DOHH2 (cell line): ENCODE measurements around the gene LRRC27.

ENCODE experiments used
- H3F3A ChIP-seq: fragments of 200-600 bp; sonication (generic), shearing (Covaris generic); 2 replicates; pipeline ENCODE4 v1.6.0; 2016; ENCODE audit warnings: antibody characterized with exemption, mild to moderate bottlenecking; ENCODE audit not compliant: control insufficient read depth, insufficient read depth
- H3K27ac ChIP-seq: fragments of 200-600 bp; sonication (generic); 2 replicates; pipeline ENCODE4 v1.5.1; 2014; ENCODE audit warnings: low read depth, mild to moderate bottlenecking, low read length, moderate library complexity
- H3K27me3 ChIP-seq: fragments of 200-600 bp; sonication (generic); 2 replicates; pipeline ENCODE4 v1.6.1; 2014; ENCODE audit warnings: mild to moderate bottlenecking, low read length, mixed read lengths; ENCODE audit not compliant: control insufficient read depth
- H3K36me3 ChIP-seq: fragments of 200-600 bp; sonication (generic); 2 replicates; pipeline ENCODE4 v1.6.1; 2014; ENCODE audit warnings: mild to moderate bottlenecking, low read length, moderate library complexity, mixed read lengths; ENCODE audit not compliant: control insufficient read depth
- H3K4me1 ChIP-seq: fragments of 200-600 bp; sonication (generic); 2 replicates; pipeline ENCODE4 v1.6.1; 2014; ENCODE audit warnings: mild to moderate bottlenecking, low read length, mixed read lengths; ENCODE audit not compliant: control insufficient read depth
- H3K4me2 ChIP-seq: fragments of 200-600 bp; sonication (generic); 2 replicates; pipeline ENCODE4 v1.6.0; 2014; ENCODE audit warnings: mild to moderate bottlenecking, low read length, moderate library complexity
- H3K4me3 ChIP-seq: fragments of 200-600 bp; sonication (generic); 2 replicates; pipeline ENCODE4 v1.5.1; 2014; ENCODE audit warnings: mild to moderate bottlenecking, low read length, mixed read lengths
- H3K79me2 ChIP-seq: fragments of 200-600 bp; sonication (generic); 2 replicates; pipeline ENCODE4 v1.6.1; 2014; ENCODE audit warnings: mild to moderate bottlenecking, low read length, mixed read lengths; ENCODE audit not compliant: control insufficient read depth
- H3K9me2 ChIP-seq: fragments of 200-600 bp; sonication (generic); replicated peaks from 2 replicates; pipeline ENCODE4 v1.6.1; 2014; ENCODE audit warnings: mild to moderate bottlenecking, low read length, mixed read lengths; ENCODE audit not compliant: control insufficient read depth
- H3K9me3 ChIP-seq: fragments of 200-600 bp; sonication (generic); 2 replicates; pipeline ENCODE4 v1.6.1; 2014; ENCODE audit warnings: antibody characterized with exemption, low read length, mixed read lengths; ENCODE audit not compliant: control insufficient read depth, insufficient read depth
- H4K20me1 ChIP-seq: fragments of 200-600 bp; sonication (generic); 2 replicates; pipeline ENCODE4 v1.6.0; 2014; ENCODE audit warnings: low read depth, mild to moderate bottlenecking, antibody characterized with exemption, low read length, moderate library complexity; ENCODE audit not compliant: control insufficient read depth, insufficient read depth
- EZH2phosphoT487 ChIP-seq: fragments of 200-600 bp; sonication (generic); IDR thresholded peaks from 2 replicates; pipeline ENCODE4 v1.6.1; 2017; ENCODE audit warnings: borderline replicate concordance, mild to moderate bottlenecking, antibody characterized with exemption, low read length, moderate library complexity, mixed read lengths
- TF ChIP-seq, protein P1 (sequence below): fragments of 200-600 bp; sonication (generic); IDR thresholded peaks from one replicate; pipeline ENCODE4 v1.5.1; 2014; ENCODE audit warnings: antibody characterized with exemption, mild to moderate bottlenecking, low read depth, low read length; ENCODE audit not compliant: poor library complexity, severe bottlenecking

LRRC27 gene

GRCh38 chr10:132407846-132408278 is 75.9 kb downstream of the LRRC27 start:
- Histone ChIP-seq H3K9me3 (no peaks in the 10 kb centered on the region), H3K36me3 (no peaks in the 10 kb centered on the region), H3K4me3 (no peak overlapping the region), H3K4me1 (peaks cover 9% of the 10 kb centered on the region; the same call in 1 of the 2 replicates), H3K4me2 (no peak overlapping the region), H3K79me2 (peaks cover 4% of the 10 kb centered on the region; the same call in 1 of the 2 replicates), H3K9me2 (no peaks in the 10 kb centered on the region), H4K20me1 (no peaks in the 10 kb centered on the region), H3F3A (no peaks in the 10 kb centered on the region), H3K27ac (no peak overlapping the region), H3K27me3 (no peaks in the 10 kb centered on the region)
- TF ChIP-seq EZH2phosphoT487, result no peak
- TF ChIP-seq, protein P1, sequence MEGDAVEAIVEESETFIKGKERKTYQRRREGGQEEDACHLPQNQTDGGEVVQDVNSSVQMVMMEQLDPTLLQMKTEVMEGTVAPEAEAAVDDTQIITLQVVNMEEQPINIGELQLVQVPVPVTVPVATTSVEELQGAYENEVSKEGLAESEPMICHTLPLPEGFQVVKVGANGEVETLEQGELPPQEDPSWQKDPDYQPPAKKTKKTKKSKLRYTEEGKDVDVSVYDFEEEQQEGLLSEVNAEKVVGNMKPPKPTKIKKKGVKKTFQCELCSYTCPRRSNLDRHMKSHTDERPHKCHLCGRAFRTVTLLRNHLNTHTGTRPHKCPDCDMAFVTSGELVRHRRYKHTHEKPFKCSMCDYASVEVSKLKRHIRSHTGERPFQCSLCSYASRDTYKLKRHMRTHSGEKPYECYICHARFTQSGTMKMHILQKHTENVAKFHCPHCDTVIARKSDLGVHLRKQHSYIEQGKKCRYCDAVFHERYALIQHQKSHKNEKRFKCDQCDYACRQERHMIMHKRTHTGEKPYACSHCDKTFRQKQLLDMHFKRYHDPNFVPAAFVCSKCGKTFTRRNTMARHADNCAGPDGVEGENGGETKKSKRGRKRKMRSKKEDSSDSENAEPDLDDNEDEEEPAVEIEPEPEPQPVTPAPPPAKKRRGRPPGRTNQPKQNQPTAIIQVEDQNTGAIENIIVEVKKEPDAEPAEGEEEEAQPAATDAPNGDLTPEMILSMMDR, result no peak

- H3K9me2 ChIP-seq, result no peaks in the 10 kb centered on the region
- H3K36me3 ChIP-seq, result no peaks in the 10 kb centered on the region
- peaks cover 9% of the 10 kb centered on the region; the same call in 1 of the 2 replicates for H3K4me1 ChIP-seq
- no peaks in the 10 kb centered on the region for H3K9me3 ChIP-seq
- no peaks in the 10 kb centered on the region for H3K27me3 ChIP-seq
- peaks cover 4% of the 10 kb centered on the region; the same call in 1 of the 2 replicates for H3K79me2 ChIP-seq
- no peak for TF ChIP-seq EZH2phosphoT487
- TF ChIP-seq, protein P1, result no peak
- H3K4me3 ChIP-seq, result no peak overlapping the region
- H3F3A ChIP-seq, result no peaks in the 10 kb centered on the region
- no peak overlapping the region for H3K27ac ChIP-seq
- H4K20me1 ChIP-seq, result no peaks in the 10 kb centered on the region
- H3K4me2 ChIP-seq, result no peak overlapping the region
Measured at GRCh38 chr10:132408367-132408781, 76.4 kb downstream of the LRRC27 start.

DNA sequence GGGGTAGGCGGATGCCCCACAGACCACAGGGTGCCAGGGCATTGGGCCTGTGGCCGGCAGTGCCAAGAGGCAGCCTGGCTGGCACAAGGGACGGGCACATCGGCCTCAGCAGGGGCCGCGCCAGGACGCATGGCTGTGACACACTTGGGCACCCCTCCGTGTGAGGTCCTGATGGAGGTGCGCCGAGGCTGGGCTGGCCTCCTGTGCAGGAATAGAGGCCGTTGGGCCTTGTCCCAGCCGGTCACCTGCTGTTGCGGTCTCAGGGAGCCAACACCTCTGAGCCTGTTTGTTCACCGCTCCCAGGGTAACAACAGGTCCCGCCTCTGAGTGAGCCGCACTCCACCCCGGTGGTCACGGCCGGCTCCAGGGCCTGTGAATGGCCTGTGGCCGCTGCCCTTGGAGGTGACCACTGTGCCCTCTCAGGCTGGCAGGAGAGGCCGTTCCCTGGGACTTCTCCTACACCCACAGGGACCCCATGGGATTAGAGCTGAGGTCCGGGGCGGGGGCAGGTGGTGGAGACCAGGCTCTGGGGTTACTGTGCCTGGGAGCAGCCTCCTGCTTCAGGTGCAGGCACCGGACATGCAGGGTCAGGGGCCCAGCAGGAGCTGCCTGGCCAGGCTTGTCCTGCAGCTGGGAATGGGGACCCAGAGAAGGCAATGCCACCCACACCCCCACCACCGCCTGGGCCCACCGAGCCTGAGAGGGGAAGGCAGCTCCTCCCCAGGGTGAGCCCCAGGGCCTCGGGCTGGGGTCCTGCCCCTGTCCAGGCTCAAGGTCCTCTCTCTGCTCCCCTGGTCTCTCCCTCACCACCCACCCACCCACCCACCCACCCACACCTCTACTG is 77.1 kb downstream of the LRRC27 start:
- TF ChIP-seq, protein P1, result no peak
- no peak for TF ChIP-seq EZH2phosphoT487
- H4K20me1 ChIP-seq, result no peaks in the 10 kb centered on the region
- H3K27me3 ChIP-seq, result no peaks in the 10 kb centered on the region
- no peaks in the 10 kb centered on the region for H3K36me3 ChIP-seq
- peaks cover 4% of the 10 kb centered on the region; the same call in 1 of the 2 replicates for H3K79me2 ChIP-seq
- no peak overlapping the region for H3K27ac ChIP-seq
- no peak overlapping the region for H3K4me2 ChIP-seq
- no peaks in the 10 kb centered on the region for H3F3A ChIP-seq
- H3K4me3 ChIP-seq, result no peak overlapping the region
- H3K4me1 ChIP-seq, result peaks cover 9% of the 10 kb centered on the region; the same call in 1 of the 2 replicates
- H3K9me3 ChIP-seq, result no peaks in the 10 kb centered on the region
- no peaks in the 10 kb centered on the region for H3K9me2 ChIP-seq
